Tibial artery (tissue), 4 donors: ENCODE measurements around the gene SOCS7.

ENCODE experiments used
- DNase-seq, 2 donors: peaks; one replicate each; pipeline ENCODE4 v3.0.0-alpha.2; 2019
- H3K27ac ChIP-seq, 2 donors: fragments of 200-600 bp; sonication (generic) in 1 of 2; 1 replicate in 1 of 2; 2 replicates in 1 of 2; pipeline ENCODE4 v1.5.1; 2018 to 2019; ENCODE audit warnings: mild to moderate bottlenecking in 1 of 2
- H3K27me3 ChIP-seq, 2 donors: fragments of 200-600 bp; sonication (generic) in 1 of 2; one replicate each; pipeline versions ENCODE4 v1.5.1 to v1.6.0; 2016 to 2019
- H3K36me3 ChIP-seq, 3 donors: fragments of 200-600 bp; sonication (generic) in 2 of 3; one replicate each; pipeline ENCODE4 v1.5.1; 2016 to 2019; ENCODE audit warnings: mild to moderate bottlenecking in 2 of 3
- H3K4me1 ChIP-seq, 4 donors: fragments of 200-600 bp; sonication (generic) in 2 of 4; 1 replicate in 3 of 4; 2 replicates in 1 of 4; pipeline ENCODE4 v1.5.1; 2016 to 2019
- H3K4me3 ChIP-seq, 2 donors: fragments of 200-600 bp; sonication (generic) in 1 of 2; 1 replicate in 1 of 2; 2 replicates in 1 of 2; pipeline ENCODE4 v1.5.1; 2018 to 2019; ENCODE audit warnings: mild to moderate bottlenecking in 2 of 2
- H3K9me3 ChIP-seq, 3 donors: fragments of 200-600 bp; sonication (generic) in 1 of 3; one replicate each; pipeline ENCODE4 v1.5.1; 2016 to 2019
- CTCF ChIP-seq, 2 experiments: fragments of 200-600 bp in 1 of 2; fragments of 450-650 bp in 1 of 2; IDR thresholded peaks; one replicate each; pipeline ENCODE4 v1.5.1; 2017 to 2019; ENCODE audit warnings: antibody characterized with exemption in 2 of 2, mild to moderate bottlenecking in 1 of 2, moderate library complexity in 1 of 2
- intact Hi-C: fragments of 100-400 bp; cut with DNase I; formaldehyde crosslinking; loops from one replicate; pipeline ENCODE4 v1.15.0; 2023; ENCODE audit warnings: low total_unique reads

SOCS7 gene

DNA sequence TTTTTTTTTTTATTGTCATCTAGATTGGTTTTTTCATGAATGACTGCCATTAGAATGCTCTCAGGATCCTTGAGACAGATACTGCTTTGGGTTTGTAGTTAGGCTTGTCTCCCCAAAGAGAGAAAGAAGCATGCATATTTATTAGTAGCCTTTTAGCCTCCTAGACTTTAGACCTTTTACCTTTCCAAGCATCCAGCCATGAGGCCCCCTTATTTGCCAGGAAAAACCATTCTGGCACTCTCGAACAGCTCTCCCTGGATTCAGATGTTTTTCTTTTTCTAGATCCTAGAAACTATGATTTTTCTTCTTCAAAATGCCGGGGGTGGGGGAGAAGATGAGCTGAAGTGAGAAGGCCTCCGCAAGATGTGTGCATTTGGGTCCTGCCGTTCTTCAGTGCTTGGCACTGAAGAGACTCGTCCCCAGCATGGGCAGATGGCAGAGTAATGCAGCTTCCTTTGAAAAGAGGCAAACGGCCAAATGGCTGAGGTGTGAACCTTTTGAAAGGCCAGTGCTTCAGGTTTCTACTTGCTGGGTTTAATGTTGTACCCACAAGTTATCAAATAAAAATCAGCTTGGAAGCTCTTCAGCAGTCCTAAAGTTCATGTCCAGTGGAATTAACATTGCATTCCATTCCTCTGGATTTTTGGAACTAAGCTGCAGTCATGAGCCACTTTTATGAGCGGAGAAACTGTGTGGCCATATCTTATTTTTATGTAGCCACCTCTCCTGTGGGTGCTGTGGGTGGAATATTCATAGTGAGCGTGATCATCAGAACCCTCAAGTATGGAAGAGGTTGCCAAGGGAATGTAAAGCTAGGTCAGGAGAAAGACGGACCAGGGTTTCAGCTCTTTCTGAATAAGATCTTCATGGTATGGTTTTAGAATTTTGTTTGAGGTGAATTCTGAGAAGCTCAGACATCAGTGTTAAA is 7.2 kb downstream of the SOCS7 start:
- no peak for TF ChIP-seq CTCF (IDR thresholded peaks at IDR 0.05)
- Histone ChIP-seq H3K36me3 (peaks cover 0 to 19% (median 0%) of the 10 kb centered on the region in 3 donors), H3K4me1 (peaks cover 0 to 70% (median 45%) of the 10 kb centered on the region in 4 donors), H3K9me3 (no peaks in the 10 kb centered on the region), H3K4me3 (no peak overlapping the region), H3K27me3 (no peaks in the 10 kb centered on the region), H3K27ac (peak overlapping the region; percentile 52 to 90)
- no peak for DNase-seq
- intact Hi-C loops, result loop anchor here (10.0 kb wide), 2 partner anchors 126 to 376 kb away; partner anchors contain the start of gene CISD3

DNA sequence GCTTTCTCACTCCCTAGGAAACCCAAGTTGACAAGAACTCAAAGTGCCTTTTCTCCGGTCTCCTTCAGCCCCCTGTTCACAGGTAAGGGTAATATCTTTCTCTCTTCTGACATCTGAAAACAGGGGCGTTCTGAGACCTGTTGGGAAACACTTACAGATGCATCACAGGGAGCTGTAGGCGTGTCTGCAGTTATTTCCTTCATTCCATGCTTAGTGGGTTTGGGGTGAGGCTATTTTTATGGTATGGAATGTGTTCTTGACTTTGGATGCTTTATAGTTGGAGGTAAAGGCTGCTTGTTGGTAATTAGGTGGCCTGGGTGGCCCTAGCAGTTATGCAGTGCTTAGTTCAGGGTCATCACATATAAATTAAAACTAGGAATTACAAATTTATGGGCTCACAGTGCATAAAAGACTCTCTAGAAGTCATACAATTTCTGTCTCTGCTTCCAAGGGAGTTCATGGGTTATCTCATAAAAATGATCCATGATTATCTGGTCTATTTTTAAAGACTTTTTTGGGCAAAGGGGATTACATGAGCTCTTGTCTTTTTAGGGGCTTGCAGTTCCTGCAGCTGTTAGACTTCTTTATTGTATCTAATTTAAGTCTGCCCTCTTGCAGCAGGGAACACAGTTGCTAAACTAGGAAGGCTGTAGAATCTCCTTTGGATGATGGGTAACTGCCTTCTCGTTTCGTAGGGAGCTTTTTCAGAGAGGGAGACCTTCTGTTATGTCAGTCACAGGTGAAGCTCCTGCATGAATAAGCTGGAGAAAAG is 10.2 kb downstream of the SOCS7 start:
- no peaks in the 10 kb centered on the region for H3K27me3 ChIP-seq
- H3K36me3 ChIP-seq, result peaks cover under 1 to 45% (median 17%) of the 10 kb centered on the region in 3 donors
- peaks cover 0 to 40% (median 24%) of the 10 kb centered on the region in 4 donors for H3K4me1 ChIP-seq
- TF ChIP-seq CTCF (IDR thresholded peaks at IDR 0.05), result no peak
- H3K27ac ChIP-seq, result no peak overlapping the region
- no peak overlapping the region for H3K4me3 ChIP-seq
- intact Hi-C loops, result loop anchor here (2.0 kb wide), 1 partner anchor 45 kb away; no protein-coding TSS in a partner anchor
- no peak for DNase-seq
- no peaks in the 10 kb centered on the region for H3K9me3 ChIP-seq

GRCh38 chr17:38363016-38363415 is 11.4 kb downstream of the SOCS7 start:
- H3K4me3 ChIP-seq, result no peak overlapping the region
- no peak for DNase-seq
- peaks cover 0 to 29% (median 15%) of the 10 kb centered on the region in 4 donors for H3K4me1 ChIP-seq
- H3K36me3 ChIP-seq, result peaks cover 12 to 56% (median 28%) of the 10 kb centered on the region in 3 donors
- intact Hi-C loops, result loop anchor here (2.0 kb wide), 1 partner anchor 44 kb away; no protein-coding TSS in a partner anchor
- H3K27me3 ChIP-seq, result no peaks in the 10 kb centered on the region
- H3K27ac ChIP-seq, result no peak overlapping the region
- TF ChIP-seq CTCF (IDR thresholded peaks at IDR 0.05), result no peak
- no peaks in the 10 kb centered on the region for H3K9me3 ChIP-seq

- intact Hi-C loops, result no loop called here
- no peak for TF ChIP-seq CTCF (IDR thresholded peaks at IDR 0.05)
- Histone ChIP-seq H3K27me3 (no peaks in the 10 kb centered on the region), H3K9me3 (no peaks in the 10 kb centered on the region), H3K4me3 (no peak overlapping the region), H3K27ac (no peak overlapping the region), H3K36me3 (peaks cover 28 to 73% (median 45%) of the 10 kb centered on the region in 3 donors), H3K4me1 (peaks cover 0 to 12% (median 5%) of the 10 kb centered on the region in 4 donors)
- DNase-seq, result no peak
These were observed 13.1 kb downstream of the SOCS7 start for GRCh38 chr17:38364741-38365140.

- Histone ChIP-seq H3K4me3 (no peak overlapping the region), H3K27ac (no peak overlapping the region), H3K4me1 (no peaks in the 10 kb centered on the region), H3K9me3 (no peaks in the 10 kb centered on the region), H3K27me3 (no peaks in the 10 kb centered on the region), H3K36me3 (peaks cover 57 to 98% (median 75%) of the 10 kb centered on the region in 3 donors)
- TF ChIP-seq CTCF (IDR thresholded peaks at IDR 0.05), result no peak
- intact Hi-C loops, result no loop called here
- no peak for DNase-seq
These were observed 17.7 kb downstream of the SOCS7 start for GRCh38 chr17:38369124-38369886.
